Lung (tissue), 12 donors: ENCODE measurements around the gene APOBEC3B. TPM values are rescaled to one million over a fixed set of nuclear protein-coding genes. Genes with fewer than 3 reads are reported as not detected.
"Not testable (repeated sequence)": the region's sequence is repeated elsewhere in the genome, so short reads cannot be mapped to it uniquely, and the experiment has no call there.

Experiments
- ATAC-seq: fragments of 200-7000 bp; cut with Tn5 transposase; one replicate; pipeline ENCODE4 v1.9.1; 2020; ENCODE audit warnings: moderate number of reproducible peaks; ENCODE audit not compliant: insufficient read depth, low FRiP score
- DNase-seq, 3 donors: peaks; one replicate each; pipeline ENCODE4 v3.0.0-alpha.2; 2013 to 2017
- H3K27ac ChIP-seq, 2 donors: one replicate each; pipeline ENCODE4 v1.5.1; 2013; ENCODE audit warnings: mild to moderate bottlenecking in 2 of 2, moderate library complexity in 2 of 2, control low read depth in 1 of 2, inconsistent platforms in 1 of 2, low read depth in 1 of 2, low read length in 1 of 2
- H3K27me3 ChIP-seq, 3 donors: one replicate each; pipeline ENCODE4 v1.5.1; 2013; ENCODE audit warnings: low read length in 2 of 3; ENCODE audit not compliant: control insufficient read depth in 3 of 3, insufficient read depth in 3 of 3
- H3K36me3 ChIP-seq, 4 donors: one replicate each; pipeline ENCODE4 v1.5.1; 2013; ENCODE audit warnings: low read length in 4 of 4, mild to moderate bottlenecking in 1 of 4, moderate library complexity in 1 of 4; ENCODE audit not compliant: control insufficient read depth in 4 of 4, insufficient read depth in 4 of 4
- H3K4me1 ChIP-seq, 5 donors: one replicate each; pipeline ENCODE4 v1.5.1; 2013; ENCODE audit warnings: low read length in 5 of 5, mild to moderate bottlenecking in 2 of 5, moderate library complexity in 1 of 5; ENCODE audit not compliant: control insufficient read depth in 5 of 5, insufficient read depth in 5 of 5
- H3K4me3 ChIP-seq: one replicate; pipeline ENCODE4 v1.5.1; 2013; ENCODE audit warnings: mild to moderate bottlenecking, control low read depth, moderate library complexity
- H3K9ac ChIP-seq, 2 donors: one replicate each; pipeline ENCODE4 v1.5.1; 2013; ENCODE audit warnings: low read length in 2 of 2, control low read depth in 1 of 2; ENCODE audit not compliant: insufficient read depth in 1 of 2
- H3K9me3 ChIP-seq, 4 donors: one replicate each; pipeline ENCODE4 v1.5.1; 2013; ENCODE audit warnings: low read length in 3 of 4, mild to moderate bottlenecking in 1 of 4, moderate library complexity in 1 of 4; ENCODE audit not compliant: control insufficient read depth in 4 of 4, insufficient read depth in 3 of 4
- WGBS, 2 donors: extraction: QIAGEN DNeasy Blood & Tissue Kit; methylation state at CpG; one replicate each; pipeline ENCODE4 v1.1.7; 2013; 5-methylcytosine and 5-hydroxymethylcytosine counted together
- polyA plus RNA-seq, 2 donors: library from polyadenylated mRNA; stranded (reverse); fragments of 200-250 nt; gene quantifications; one replicate each; pipeline ENCODE4 v1.2.1, GENCODE V29; 2013
- total RNA-seq, 2 donors: library from RNA; depleted of rRNA in 1 of 2; stranded (reverse); fragments of >200 nt in 1 of 2; gene quantifications; one replicate each; pipeline ENCODE4 v1.2.1, GENCODE V29; 2014 to 2021
- TF ChIP-seq, protein P1 (sequence below): IDR thresholded peaks from 2 replicates; pipeline ENCODE4 v1.5.1; 2012; ENCODE audit warnings: mild to moderate bottlenecking; ENCODE audit errors: control extremely low read depth, extremely low read depth
- donor health status: control.
- donor health status: control.
- donor health status: Bipolar disorder and iron deficiency.
- donor health status: healthy.
- donor health status: DM: yes; HTN: yes; CAD: no.

The APOBEC3B gene
- total and polyA plus RNA-seq, 4 donors = 1.0 to 4.5 (median 3.5) TPM

GRCh38 chr22:38981005-38981991 lies 849 bp upstream of the APOBEC3B start:
- TF ChIP-seq, protein P1, sequence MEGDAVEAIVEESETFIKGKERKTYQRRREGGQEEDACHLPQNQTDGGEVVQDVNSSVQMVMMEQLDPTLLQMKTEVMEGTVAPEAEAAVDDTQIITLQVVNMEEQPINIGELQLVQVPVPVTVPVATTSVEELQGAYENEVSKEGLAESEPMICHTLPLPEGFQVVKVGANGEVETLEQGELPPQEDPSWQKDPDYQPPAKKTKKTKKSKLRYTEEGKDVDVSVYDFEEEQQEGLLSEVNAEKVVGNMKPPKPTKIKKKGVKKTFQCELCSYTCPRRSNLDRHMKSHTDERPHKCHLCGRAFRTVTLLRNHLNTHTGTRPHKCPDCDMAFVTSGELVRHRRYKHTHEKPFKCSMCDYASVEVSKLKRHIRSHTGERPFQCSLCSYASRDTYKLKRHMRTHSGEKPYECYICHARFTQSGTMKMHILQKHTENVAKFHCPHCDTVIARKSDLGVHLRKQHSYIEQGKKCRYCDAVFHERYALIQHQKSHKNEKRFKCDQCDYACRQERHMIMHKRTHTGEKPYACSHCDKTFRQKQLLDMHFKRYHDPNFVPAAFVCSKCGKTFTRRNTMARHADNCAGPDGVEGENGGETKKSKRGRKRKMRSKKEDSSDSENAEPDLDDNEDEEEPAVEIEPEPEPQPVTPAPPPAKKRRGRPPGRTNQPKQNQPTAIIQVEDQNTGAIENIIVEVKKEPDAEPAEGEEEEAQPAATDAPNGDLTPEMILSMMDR = peak; percentile 7
- peaks cover 0 to 11% (median 0%) of the 10 kb centered on the region in 5 donors for H3K4me1 ChIP-seq
- no peaks in the 10 kb centered on the region for H3K27me3 ChIP-seq
- no peaks in the 10 kb centered on the region for H3K9me3 ChIP-seq
- ATAC-seq = peak; percentile 16
- WGBS, 2 donors = 25 to 29% methylated on average over 27 of the region's 27 CpGs
- H3K4me3 ChIP-seq = no peak overlapping the region
- H3K27ac ChIP-seq = peak overlapping the region in 1 of 2 donors; percentile 50
- peak overlapping the region in 1 of 2 donors; percentile 8 for H3K9ac ChIP-seq
- H3K36me3 ChIP-seq = peaks cover 0 to 3% (median 0%) of the 10 kb centered on the region in 4 donors
- DNase-seq = peak; percentile 46 to 69 (median 68)

DNA sequence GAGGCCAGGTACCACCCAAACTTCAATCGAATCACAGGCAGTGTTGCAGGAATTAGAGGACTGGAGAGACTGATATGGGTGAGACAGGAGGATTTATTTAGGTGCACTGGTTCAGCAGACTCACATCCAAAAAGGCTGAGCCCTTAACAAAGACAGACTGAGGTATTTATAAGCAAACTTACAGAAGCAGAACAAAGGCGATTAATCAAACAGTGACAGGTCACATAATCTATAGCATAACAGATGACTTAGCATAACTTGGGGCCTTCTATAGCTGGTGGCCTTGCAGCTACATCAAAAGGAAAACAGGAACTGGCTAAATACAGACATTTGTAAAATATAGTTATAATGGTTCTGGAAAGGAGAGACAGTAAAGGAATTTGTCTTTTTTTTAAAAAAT lies 2.1 kb downstream of the APOBEC3B start:
- H3K36me3 ChIP-seq = peaks cover 0 to 3% (median 0%) of the 10 kb centered on the region in 4 donors

DNA sequence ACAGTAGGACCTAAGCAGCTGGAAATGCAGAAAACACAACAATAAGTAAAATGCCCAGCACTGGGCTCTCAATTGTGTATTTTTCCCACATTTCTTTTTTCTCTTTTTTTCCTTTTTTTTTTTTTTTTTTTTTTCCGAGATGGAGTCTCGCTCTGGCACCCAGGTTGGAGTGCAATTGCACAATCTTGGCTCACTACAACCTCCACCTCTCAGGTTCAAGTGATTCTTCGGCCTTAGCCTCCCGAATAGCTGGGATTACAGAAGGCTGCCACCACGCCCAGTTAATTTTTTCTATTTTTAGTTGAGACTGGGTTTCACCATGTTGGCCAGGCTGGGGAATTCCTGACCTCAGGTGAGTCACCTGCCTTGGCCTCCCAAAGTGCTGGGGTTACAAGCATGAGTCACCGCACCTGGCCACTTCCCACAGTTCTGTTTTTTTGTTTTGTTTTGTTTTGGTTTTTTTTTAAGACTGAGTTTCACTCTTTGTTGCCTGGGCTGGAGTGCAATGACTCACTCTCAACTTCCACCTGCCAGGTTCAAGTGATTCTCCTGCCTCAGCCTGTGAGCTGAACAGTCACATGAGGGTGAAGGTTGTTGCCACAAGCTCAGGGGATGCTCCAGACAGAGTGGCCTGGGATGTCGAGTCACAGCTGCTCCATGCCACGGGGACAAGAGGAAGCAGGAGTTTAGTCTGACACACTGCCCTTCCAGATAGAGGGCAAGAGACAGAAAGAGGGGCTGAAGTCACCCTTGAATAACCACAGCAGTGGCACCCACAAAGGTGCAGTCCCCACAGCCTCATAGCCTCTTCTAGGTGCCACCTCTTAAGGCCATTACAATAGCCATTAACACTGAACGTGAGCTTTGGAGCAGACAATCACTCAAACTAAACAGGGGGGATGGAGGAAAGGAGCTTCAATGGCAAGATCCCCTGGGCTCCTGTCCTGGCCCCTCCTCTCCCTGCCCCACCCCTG lies 2.9 kb downstream of the APOBEC3B start:
- DNase-seq, H3K36me3 ChIP-seq, H3K9me3 ChIP-seq, H3K27me3 ChIP-seq, H3K4me3 ChIP-seq, H3K9ac ChIP-seq: not testable (repeated sequence)
- Histone ChIP-seq H3K4me1 (peaks cover 0 to 11% (median 0%) of the 10 kb centered on the region in 5 donors), H3K27ac (peak overlapping the region in 1 of 2 donors; percentile 49)
- 67 to 81% methylated on average over 8 to 9 of the region's 9 CpGs for WGBS, 2 donors
- ATAC-seq = peak; percentile 34

More for the DNA sequence above, 2.1 kb downstream of the APOBEC3B start:
- WGBS, 2 donors = 93 to 94% methylated on average over 2 of the region's 2 CpGs
- Histone ChIP-seq H3K9me3 (no peaks in the 10 kb centered on the region), H3K4me3 (no peak overlapping the region), H3K4me1 (peaks cover 0 to 11% (median 0%) of the 10 kb centered on the region in 5 donors), H3K27me3 (no peaks in the 10 kb centered on the region), H3K27ac (no peak overlapping the region), H3K9ac (no peak overlapping the region)
- ATAC-seq (no peak), DNase-seq (no peak)
- TF ChIP-seq, protein P1 = no peak
